Measurements from ENCODE around the gene ZNF471.

Gene ZNF471

GRCh38 chr19:56567274-56568120 lies 59.8 kb downstream of the ZNF471 start, which contains the start of gene ZNF470:
Gene ZNF470 (plus strand): TSS chr19:56567468. CDS start chr19:56570312, 2,844 bp downstream.
- peak; percentile 89 for FAIRE-seq
- DNase-seq (ENCODE audit: extremely low spot score, insufficient read length, low read depth), result peak; percentile 73

- no peak for DNase-seq (ENCODE audit: extremely low spot score, insufficient read length, low read depth)
Measured at GRCh38 chr19:56572589-56572988, 64.9 kb downstream of the ZNF471 start.

GRCh38 chr19:56573914-56574313 lies 66.3 kb downstream of the ZNF471 start:
- FAIRE-seq (no peak), DNase-seq (ENCODE audit: extremely low spot score, insufficient read length, low read depth) (no peak)

More at GRCh38 chr19:56572589-56572988, 64.9 kb downstream of the ZNF471 start:
- FAIRE-seq, result no peak

- FAIRE-seq (no peak), DNase-seq (ENCODE audit: extremely low spot score, insufficient read length, low read depth) (no peak)
Measured at GRCh38 chr19:56577719-56578602, 70.3 kb downstream of the ZNF471 start.
